Transverse colon (tissue), 4 donors: ENCODE measurements around the gene FAM149A. TPM values are rescaled to one million over a fixed set of nuclear protein-coding genes. Genes with fewer than 3 reads are reported as not detected.

ENCODE experiments used
- DNase-seq: peaks from one replicate; pipeline ENCODE4 v3.0.0-alpha.2; 2019
- H3K27ac ChIP-seq, 4 donors: fragments of 200-600 bp; sonication (generic); 2 replicates each; pipeline ENCODE4 v1.5.1; 2016 to 2018; ENCODE audit warnings: inconsistent platforms in 4 of 4
- H3K27me3 ChIP-seq: fragments of 200-600 bp; sonication (generic); 2 replicates; pipeline ENCODE4 v1.5.1; 2017; ENCODE audit warnings: inconsistent platforms
- H3K36me3 ChIP-seq, 4 donors: fragments of 200-600 bp; sonication (generic); 2 replicates each; pipeline ENCODE4 v1.5.1; 2017 to 2019; ENCODE audit warnings: inconsistent platforms in 4 of 4
- H3K4me1 ChIP-seq, 4 donors: fragments of 200-600 bp; sonication (generic); 2 replicates each; pipeline ENCODE4 v1.5.1; 2017 to 2020; ENCODE audit warnings: inconsistent platforms in 4 of 4
- H3K4me3 ChIP-seq, 4 donors: fragments of 200-600 bp; sonication (generic); 1 replicate in 1 of 4; 2 replicates in 3 of 4; pipeline versions ENCODE4 v1.5.1 to v1.6.1; 2017 to 2019; ENCODE audit warnings: inconsistent platforms in 4 of 4
- H3K9me3 ChIP-seq, 2 donors: fragments of 200-600 bp; sonication (generic); 2 replicates each; pipeline ENCODE4 v1.5.1; 2017 to 2019; ENCODE audit warnings: inconsistent platforms in 2 of 2
- CTCF ChIP-seq, 5 experiments: fragments of 200-600 bp in 3 of 5; fragments of 450-650 bp in 2 of 5; sonication (generic) in 3 of 5; IDR thresholded peaks; 1 replicate in 2 of 5; 2 replicates in 3 of 5; pipeline ENCODE4 v1.5.1; 2016 to 2017; ENCODE audit warnings: antibody characterized with exemption in 5 of 5, inconsistent platforms in 3 of 5, mild to moderate bottlenecking in 2 of 5, moderate library complexity in 1 of 5
- EP300 ChIP-seq: sonication (generic); formaldehyde crosslinking; IDR thresholded peaks from one replicate; pipeline ENCODE4 v1.6.1; 2017; ENCODE audit warnings: antibody characterized with exemption, low read depth
- POLR2A ChIP-seq: fragments of 450-650 bp; IDR thresholded peaks from one replicate; pipeline ENCODE4 v1.6.1; 2016; ENCODE audit warnings: antibody characterized with exemption, mild to moderate bottlenecking, moderate library complexity
- POLR2AphosphoS5 ChIP-seq, 3 donors: sonication (generic); formaldehyde crosslinking; IDR thresholded peaks; one replicate each; pipeline ENCODE4 v1.6.1; 2016; ENCODE audit warnings: antibody characterized with exemption in 3 of 3
- WGBS, 2 donors: methylation state at CpG; one replicate each; pipeline ENCODE4 v1.1.5; 2018; ENCODE audit warnings: low coverage in 1 of 2; 5-methylcytosine and 5-hydroxymethylcytosine counted together
- in situ Hi-C, 4 donors: fragments of 200-750 bp; cut with MboI; loops; one replicate each; pipeline versions ENCODE4 v1.15.0 to v1.15.1; 2017; ENCODE audit warnings: low sequenced_read_pairs in 3 of 4, low pct_ligation_motif_present in 1 of 4, low pct_unique_long_range_greater_than_20kb in 1 of 4
- intact Hi-C: fragments of 100-400 bp; cut with DNase I; formaldehyde crosslinking; loops from one replicate; pipeline ENCODE4 v1.15.1; 2023; ENCODE audit warnings: low total_unique reads
- total RNA-seq, 4 donors: library from RNA; depleted of rRNA; stranded (reverse); fragments of >200 nt; gene quantifications; one replicate each; pipeline ENCODE4 v1.1.0, GENCODE V29; 2016

Gene FAM149A
- total RNA-seq, 4 donors from 2014 or later = 10.8 to 20.1 (median 16.2) TPM

- WGBS, 2 donors = 51 to 75% methylated on average over 5 to 7 of the region's 7 CpGs
- Histone ChIP-seq H3K27me3 (no peaks in the 10 kb centered on the region), H3K36me3 (no peaks in the 10 kb centered on the region), H3K27ac (no peak overlapping the region), H3K9me3 (no peaks in the 10 kb centered on the region), H3K4me3 (no peak overlapping the region), H3K4me1 (peaks cover 0 to 11% (median 5%) of the 10 kb centered on the region in 4 donors)
- no peak for DNase-seq
- TF ChIP-seq POLR2A (no peak), POLR2AphosphoS5 (IDR thresholded peaks at IDR 0.05) (no peak), CTCF (IDR thresholded peaks at IDR 0.05) (no peak), EP300 (no peak)
- intact Hi-C loops (no loop called here), in situ Hi-C loops (loop anchor here in 1 of 4 donors (5.0 kb wide), 1 partner anchor 63 kb away; no protein-coding TSS in a partner anchor)
Observed at GRCh38 chr4:186074189-186074588, 30.3 kb upstream of the FAM149A start.

- no peak for DNase-seq
- Histone ChIP-seq H3K9me3 (no peaks in the 10 kb centered on the region), H3K27ac (no peak overlapping the region), H3K4me1 (no peaks in the 10 kb centered on the region), H3K36me3 (no peaks in the 10 kb centered on the region), H3K27me3 (no peaks in the 10 kb centered on the region), H3K4me3 (no peak overlapping the region)
- TF ChIP-seq POLR2AphosphoS5 (IDR thresholded peaks at IDR 0.05) (no peak), CTCF (IDR thresholded peaks at IDR 0.05) (no peak), POLR2A (no peak), EP300 (no peak)
- in situ Hi-C loops (no loop called here), intact Hi-C loops (no loop called here)
- WGBS, 2 donors = 69 to 84% methylated on average over 7 to 11 of the region's 11 CpGs
Observed at GRCh38 chr4:186078981-186079638, 25.4 kb upstream of the FAM149A start.

- Histone ChIP-seq H3K27ac (no peak overlapping the region), H3K36me3 (no peaks in the 10 kb centered on the region), H3K9me3 (no peaks in the 10 kb centered on the region), H3K4me1 (no peaks in the 10 kb centered on the region), H3K4me3 (no peak overlapping the region), H3K27me3 (no peaks in the 10 kb centered on the region)
- WGBS, 2 donors = 82 to 90% methylated on average over 6 to 9 of the region's 9 CpGs
- no peak for DNase-seq
- in situ Hi-C loops = no loop called here
- no peak for TF ChIP-seq POLR2A
- no peak for TF ChIP-seq EP300
- TF ChIP-seq CTCF (IDR thresholded peaks at IDR 0.05) = no peak
- TF ChIP-seq POLR2AphosphoS5 (IDR thresholded peaks at IDR 0.05) = no peak
- intact Hi-C loops = no loop called here
Observed at GRCh38 chr4:186079694-186080093, 24.8 kb upstream of the FAM149A start.

- in situ Hi-C loops = no loop called here
- WGBS, 2 donors = 70 to 86% methylated on average over 6 to 15 of the region's 15 CpGs
- Histone ChIP-seq H3K27me3 (no peaks in the 10 kb centered on the region), H3K4me1 (no peaks in the 10 kb centered on the region), H3K36me3 (no peaks in the 10 kb centered on the region), H3K9me3 (no peaks in the 10 kb centered on the region), H3K4me3 (no peak overlapping the region), H3K27ac (peak overlapping the region in 2 of 4 donors; percentile 32 to 34)
- TF ChIP-seq EP300 (no peak), POLR2AphosphoS5 (IDR thresholded peaks at IDR 0.05) (no peak), CTCF (IDR thresholded peaks at IDR 0.05) (no peak), POLR2A (no peak)
- DNase-seq = no peak
- intact Hi-C loops = no loop called here
Observed at GRCh38 chr4:186081202-186081807, 23.2 kb upstream of the FAM149A start.
